Measurements from ENCODE around the gene ASGR1. TPM values are rescaled to one million over a fixed set of nuclear protein-coding genes. Genes with fewer than 3 reads are reported as not detected.
A peak's percentile ranks its signal among the peaks of the same experiment; 100 is the strongest.

Gene ASGR1
- total and polyA plus RNA-seq, 9 donors, result 0.20 to 3.3 (median 1.0) TPM

DNA sequence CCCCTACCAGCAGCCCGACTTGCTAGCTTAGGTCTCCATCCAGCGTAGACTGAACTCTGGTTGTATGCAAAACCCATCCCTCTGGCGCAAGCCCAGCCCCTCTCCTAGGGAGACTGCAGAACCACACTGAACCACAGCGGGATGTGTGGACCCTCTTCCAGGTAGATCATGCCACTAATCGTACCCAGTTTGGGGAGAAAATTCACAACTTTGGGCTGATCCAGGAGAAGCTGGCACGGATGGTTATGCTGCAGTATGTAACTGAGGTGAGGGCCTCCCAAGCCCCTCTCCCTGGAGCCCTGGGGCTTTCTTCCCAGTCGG is 43.8 kb upstream of the ASGR1 start:
- no peak for DNase-seq
- H3K36me3 ChIP-seq, result no peaks in the 10 kb centered on the region
- no peaks in the 10 kb centered on the region for H3K27me3 ChIP-seq
- H3K27ac ChIP-seq, result no peak overlapping the region
- H3K4me1 ChIP-seq (ENCODE audit: insufficient read depth), result peaks cover 7% of the 10 kb centered on the region
- no peak overlapping the region for H3K4me3 ChIP-seq
- 62 to 67% (median 64%) methylated on average over 7 of the region's 7 CpGs for WGBS, 3 donors
- no peak for TF ChIP-seq POLR2A (IDR thresholded peaks at IDR 0.05)
- no peak for TF ChIP-seq EP300 (IDR thresholded peaks at IDR 0.05)
- TF ChIP-seq, protein P1, sequence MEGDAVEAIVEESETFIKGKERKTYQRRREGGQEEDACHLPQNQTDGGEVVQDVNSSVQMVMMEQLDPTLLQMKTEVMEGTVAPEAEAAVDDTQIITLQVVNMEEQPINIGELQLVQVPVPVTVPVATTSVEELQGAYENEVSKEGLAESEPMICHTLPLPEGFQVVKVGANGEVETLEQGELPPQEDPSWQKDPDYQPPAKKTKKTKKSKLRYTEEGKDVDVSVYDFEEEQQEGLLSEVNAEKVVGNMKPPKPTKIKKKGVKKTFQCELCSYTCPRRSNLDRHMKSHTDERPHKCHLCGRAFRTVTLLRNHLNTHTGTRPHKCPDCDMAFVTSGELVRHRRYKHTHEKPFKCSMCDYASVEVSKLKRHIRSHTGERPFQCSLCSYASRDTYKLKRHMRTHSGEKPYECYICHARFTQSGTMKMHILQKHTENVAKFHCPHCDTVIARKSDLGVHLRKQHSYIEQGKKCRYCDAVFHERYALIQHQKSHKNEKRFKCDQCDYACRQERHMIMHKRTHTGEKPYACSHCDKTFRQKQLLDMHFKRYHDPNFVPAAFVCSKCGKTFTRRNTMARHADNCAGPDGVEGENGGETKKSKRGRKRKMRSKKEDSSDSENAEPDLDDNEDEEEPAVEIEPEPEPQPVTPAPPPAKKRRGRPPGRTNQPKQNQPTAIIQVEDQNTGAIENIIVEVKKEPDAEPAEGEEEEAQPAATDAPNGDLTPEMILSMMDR (IDR thresholded peaks at IDR 0.05), result no peak
- intact Hi-C loops (cut with DNase I), result no loop called here
- no peaks in the 10 kb centered on the region for H3K9me3 ChIP-seq

DNA sequence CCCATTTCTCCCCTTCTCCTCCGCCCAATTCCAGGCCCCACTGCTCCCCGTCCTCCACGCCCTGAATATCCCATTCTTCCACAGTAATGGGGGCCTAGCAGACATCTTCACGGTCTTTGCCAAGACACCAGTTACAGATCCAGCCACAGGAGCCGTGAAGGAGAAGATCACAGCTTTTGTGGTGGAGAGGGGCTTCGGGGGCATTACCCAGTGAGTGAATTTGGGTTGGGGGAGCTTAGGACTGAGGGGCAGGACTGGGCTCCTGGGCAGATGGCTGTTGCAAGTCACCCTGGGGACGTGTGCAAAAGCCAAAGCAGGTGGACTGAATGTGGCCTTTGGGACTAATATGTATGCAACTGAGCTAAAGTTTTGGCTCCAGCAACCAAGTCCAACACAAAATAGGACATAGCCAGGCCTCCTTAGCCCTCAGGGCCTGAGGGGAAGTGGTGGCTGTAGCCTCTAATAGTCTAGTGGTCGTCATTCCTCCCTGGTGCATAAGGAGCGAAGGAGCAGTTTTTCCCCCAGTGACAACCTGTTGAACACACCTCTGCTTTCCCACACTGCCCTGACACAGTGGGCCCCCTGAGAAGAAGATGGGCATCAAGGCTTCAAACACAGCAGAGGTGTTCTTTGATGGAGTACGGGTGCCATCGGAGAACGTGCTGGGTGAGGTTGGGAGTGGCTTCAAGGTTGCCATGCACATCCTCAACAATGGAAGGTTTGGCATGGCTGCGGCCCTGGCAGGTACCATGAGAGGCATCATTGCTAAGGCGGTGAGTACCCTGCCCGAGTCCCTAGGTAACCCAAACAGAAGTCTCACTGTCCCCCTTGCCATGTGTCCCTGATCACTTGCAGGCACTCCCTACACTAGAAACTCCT is 43.2 kb upstream of the ASGR1 start:
- no peak overlapping the region for H3K27ac ChIP-seq
- no peak overlapping the region for H3K4me3 ChIP-seq
- H3K9me3 ChIP-seq, result no peaks in the 10 kb centered on the region
- intact Hi-C loops (cut with DNase I), result no loop called here
- H3K36me3 ChIP-seq, result no peaks in the 10 kb centered on the region
- DNase-seq, result peak in 1 of 5 donors; percentile 38
- TF ChIP-seq POLR2A (IDR thresholded peaks at IDR 0.05) (no peak), EP300 (IDR thresholded peaks at IDR 0.05) (no peak)
- TF ChIP-seq, protein P1 (IDR thresholded peaks at IDR 0.05), result no peak
- 71 to 73% (median 72%) methylated on average over 15 of the region's 15 CpGs for WGBS, 3 donors
- peaks cover 10% of the 10 kb centered on the region for H3K4me1 ChIP-seq (ENCODE audit: insufficient read depth)
- no peaks in the 10 kb centered on the region for H3K27me3 ChIP-seq

DNA sequence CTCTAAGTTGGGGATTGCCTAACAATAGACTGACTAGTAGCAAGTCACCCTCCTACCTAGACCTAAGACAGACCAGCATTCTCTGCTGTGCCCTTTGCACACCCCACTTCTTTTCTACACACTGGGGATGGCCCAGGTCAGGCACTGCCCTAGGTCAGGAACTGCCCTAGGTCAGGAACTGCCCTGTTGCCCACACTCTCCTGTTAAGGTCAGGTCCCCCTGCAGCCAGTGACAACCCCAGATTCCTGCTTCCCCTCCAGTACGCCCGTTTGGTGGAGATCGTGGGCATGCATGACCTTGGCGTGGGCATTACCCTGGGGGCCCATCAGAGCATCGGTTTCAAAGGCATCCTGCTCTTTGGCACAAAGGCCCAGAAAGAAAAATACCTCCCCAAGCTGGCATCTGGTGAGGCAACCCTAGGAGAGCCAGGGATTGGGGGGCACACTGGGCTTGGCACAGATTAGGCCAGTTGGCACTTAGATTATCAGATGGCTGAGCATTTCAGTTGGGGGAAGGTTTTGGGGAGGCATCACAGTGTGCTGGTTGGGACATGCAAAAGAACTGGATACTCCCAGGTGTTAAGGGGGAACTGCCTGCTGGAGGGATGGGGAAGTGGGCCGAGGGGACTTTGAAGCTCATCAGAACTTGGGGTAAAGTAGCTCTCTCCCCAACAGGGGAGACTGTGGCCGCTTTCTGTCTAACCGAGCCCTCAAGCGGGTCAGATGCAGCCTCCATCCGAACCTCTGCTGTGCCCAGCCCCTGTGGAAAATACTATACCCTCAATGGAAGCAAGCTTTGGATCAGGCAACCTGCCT is 42.3 kb upstream of the ASGR1 start:
- Histone ChIP-seq H3K27ac (no peak overlapping the region), H3K27me3 (no peaks in the 10 kb centered on the region), H3K36me3 (no peaks in the 10 kb centered on the region), H3K9me3 (no peaks in the 10 kb centered on the region), H3K4me1 (ENCODE audit: insufficient read depth) (peaks cover 12% of the 10 kb centered on the region), H3K4me3 (no peak overlapping the region)
- peak in 1 of 5 donors; percentile 27 for DNase-seq
- intact Hi-C loops (cut with DNase I), result no loop called here
- no peak for TF ChIP-seq EP300 (IDR thresholded peaks at IDR 0.05)
- no peak for TF ChIP-seq POLR2A (IDR thresholded peaks at IDR 0.05)
- WGBS, 3 donors, result 57 to 70% (median 63%) methylated on average over 10 of the region's 10 CpGs

DNA sequence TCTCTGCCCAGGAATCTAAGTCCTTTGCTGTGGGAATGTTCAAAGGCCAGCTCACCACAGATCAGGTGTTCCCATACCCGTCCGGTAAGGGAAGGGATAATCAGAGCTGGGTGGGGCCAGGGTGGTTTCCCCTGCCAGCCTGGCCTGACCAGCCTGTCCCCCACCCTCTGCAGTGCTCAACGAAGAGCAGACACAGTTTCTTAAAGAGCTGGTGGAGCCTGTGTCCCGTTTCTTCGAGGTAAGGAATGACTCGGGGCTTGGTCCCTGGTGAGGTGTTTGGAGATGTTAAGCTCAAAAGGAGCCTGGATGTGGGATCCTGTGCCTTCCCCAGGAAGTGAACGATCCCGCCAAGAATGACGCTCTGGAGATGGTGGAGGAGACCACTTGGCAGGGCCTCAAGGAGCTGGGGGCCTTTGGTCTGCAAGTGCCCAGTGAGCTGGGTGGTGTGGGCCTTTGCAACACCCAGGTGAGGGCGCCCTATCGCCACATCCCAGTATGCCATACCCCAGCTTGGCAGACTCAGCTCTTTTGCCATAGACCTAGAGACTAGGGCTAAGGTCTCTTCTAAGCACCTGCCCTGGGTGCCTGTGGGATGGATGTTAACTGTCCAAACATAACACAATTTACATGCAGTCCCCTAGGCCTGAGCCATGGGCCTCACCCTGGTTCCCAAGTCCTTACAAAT is 41.6 kb upstream of the ASGR1 start:
- intact Hi-C loops (cut with DNase I), result no loop called here
- H3K27me3 ChIP-seq, result no peaks in the 10 kb centered on the region
- H3K27ac ChIP-seq, result peak overlapping the region; percentile 92 to 95
- H3K36me3 ChIP-seq, result no peaks in the 10 kb centered on the region
- TF ChIP-seq POLR2A (IDR thresholded peaks at IDR 0.05) (no peak), EP300 (IDR thresholded peaks at IDR 0.05) (no peak)
- TF ChIP-seq, protein P1 (IDR thresholded peaks at IDR 0.05), result no peak
- H3K4me3 ChIP-seq, result peak overlapping the region; percentile 98
- DNase-seq, result peak in 3 of 5 donors; percentile 59 to 67 (median 61)
- H3K9me3 ChIP-seq, result no peaks in the 10 kb centered on the region
- peaks cover 13% of the 10 kb centered on the region for H3K4me1 ChIP-seq (ENCODE audit: insufficient read depth)
- 20 to 25% (median 22%) methylated on average over 9 to 11 of the region's 11 CpGs for WGBS, 3 donors
